ENCODE data around the gene PLA2G2F.

The PLA2G2F gene, protein sequence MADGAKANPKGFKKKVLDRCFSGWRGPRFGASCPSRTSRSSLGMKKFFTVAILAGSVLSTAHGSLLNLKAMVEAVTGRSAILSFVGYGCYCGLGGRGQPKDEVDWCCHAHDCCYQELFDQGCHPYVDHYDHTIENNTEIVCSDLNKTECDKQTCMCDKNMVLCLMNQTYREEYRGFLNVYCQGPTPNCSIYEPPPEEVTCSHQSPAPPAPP

DNA sequence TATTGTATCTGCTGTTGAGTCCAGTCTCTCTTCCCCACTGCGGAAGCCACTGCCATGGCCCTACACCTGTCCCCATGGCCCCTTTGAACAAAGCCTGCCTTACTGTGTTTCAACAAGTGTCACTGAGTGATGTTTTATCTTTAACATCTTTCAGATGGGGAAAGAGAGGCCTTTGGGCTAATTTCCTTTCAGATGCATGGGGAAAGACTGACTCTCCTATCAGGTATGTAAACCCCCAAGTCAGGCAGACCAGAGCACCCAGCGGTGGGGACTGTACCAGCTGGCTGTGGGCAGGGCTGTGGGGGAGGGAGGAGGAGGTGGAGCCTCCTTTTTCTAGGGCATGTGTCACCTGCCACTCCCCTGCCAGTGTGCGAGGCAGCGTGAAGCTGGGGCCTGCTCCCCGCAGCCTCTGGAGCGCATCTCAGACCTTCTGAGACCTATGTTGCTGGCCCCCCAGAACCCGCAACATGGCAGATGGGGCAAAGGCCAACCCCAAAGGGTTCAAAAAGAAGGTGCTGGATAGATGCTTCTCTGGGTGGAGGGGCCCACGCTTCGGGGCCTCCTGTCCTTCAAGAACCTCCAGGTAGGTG, at the start of gene PLA2G2F:
Gene PLA2G2F (plus strand): TSS at position 363 of the 590 bp plus-strand sequence. CDS start 105 bp downstream, at position 468.
- TF ChIP-seq, protein P1, sequence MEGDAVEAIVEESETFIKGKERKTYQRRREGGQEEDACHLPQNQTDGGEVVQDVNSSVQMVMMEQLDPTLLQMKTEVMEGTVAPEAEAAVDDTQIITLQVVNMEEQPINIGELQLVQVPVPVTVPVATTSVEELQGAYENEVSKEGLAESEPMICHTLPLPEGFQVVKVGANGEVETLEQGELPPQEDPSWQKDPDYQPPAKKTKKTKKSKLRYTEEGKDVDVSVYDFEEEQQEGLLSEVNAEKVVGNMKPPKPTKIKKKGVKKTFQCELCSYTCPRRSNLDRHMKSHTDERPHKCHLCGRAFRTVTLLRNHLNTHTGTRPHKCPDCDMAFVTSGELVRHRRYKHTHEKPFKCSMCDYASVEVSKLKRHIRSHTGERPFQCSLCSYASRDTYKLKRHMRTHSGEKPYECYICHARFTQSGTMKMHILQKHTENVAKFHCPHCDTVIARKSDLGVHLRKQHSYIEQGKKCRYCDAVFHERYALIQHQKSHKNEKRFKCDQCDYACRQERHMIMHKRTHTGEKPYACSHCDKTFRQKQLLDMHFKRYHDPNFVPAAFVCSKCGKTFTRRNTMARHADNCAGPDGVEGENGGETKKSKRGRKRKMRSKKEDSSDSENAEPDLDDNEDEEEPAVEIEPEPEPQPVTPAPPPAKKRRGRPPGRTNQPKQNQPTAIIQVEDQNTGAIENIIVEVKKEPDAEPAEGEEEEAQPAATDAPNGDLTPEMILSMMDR (IDR thresholded peaks at IDR 0.05) = no peak

DNA sequence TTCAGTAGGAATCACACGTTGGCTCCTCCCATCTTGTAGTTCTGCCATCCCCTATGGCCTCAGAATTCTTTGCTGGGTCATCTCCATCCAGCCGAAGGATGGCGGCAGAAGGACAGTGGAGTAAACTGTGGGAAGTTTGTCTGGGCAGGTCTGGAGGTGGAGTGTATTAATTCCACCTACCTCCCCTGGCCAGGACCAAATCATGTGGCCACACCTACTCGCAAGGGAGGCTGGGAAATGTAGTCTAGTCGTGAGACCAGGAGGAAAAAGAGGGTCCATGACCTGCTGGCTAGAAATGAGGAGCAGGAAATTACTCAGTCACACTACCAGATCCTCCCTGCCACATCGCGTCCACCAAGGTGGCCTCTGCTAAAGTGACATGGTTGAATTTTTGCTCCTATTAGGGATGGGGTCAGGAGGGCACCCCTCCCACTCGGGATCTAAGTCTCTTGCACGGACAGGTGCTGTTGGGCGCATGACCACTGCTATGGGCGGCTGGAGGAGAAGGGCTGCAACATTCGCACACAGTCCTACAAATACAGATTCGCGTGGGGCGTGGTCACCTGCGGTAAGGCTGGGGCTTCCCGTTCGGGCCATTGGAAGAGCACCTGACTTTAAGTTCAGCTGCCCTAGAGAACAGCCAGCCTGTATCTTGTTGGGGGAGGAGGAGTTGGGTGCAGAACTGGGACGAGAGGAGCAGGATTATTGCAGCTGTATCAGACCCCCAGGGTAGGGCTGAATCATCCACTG, 49.6 kb upstream of the PLA2G2F start:
- TF ChIP-seq, protein P1 (IDR thresholded peaks at IDR 0.05) = no peak

DNA sequence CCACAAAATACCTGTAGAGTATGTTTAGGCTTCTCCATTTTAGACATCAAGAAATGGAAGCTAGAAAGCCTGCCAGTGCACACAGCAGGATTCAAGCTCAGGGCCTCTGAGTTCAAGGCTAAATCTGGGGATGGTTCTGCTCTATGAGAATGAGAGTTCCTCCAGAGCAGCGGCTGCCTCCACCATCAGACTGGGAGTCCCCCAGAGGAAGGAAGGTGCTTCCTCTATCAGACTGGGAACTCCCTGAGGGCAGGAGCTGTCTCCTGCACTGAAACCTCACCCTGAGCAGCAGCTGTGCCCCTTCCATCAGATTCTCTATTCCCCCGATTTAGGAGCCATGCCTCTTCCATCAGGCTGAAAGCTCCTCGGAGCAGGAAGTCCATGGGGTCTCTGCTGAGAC, 49.0 kb upstream of the PLA2G2F start:
- TF ChIP-seq, protein P1 (IDR thresholded peaks at IDR 0.05) = no peak

DNA sequence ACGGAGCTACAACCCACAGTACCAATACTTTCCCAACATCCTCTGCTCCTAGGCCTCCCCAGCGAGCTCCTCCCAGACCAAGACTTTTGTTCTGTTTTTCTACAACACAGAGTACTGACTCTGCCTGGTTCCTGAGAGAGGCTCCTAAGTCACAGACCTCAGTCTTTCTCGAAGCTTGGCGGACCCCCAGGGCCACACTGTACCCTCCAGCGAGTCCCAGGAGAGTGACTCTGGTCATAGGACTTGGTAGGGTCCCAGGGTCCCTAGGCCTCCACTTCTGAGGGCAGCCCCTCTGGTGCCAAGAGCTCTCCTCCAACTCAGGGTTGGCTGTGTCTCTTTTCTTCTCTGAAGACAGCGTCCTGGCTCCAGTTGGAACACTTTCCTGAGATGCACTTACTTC, 48.5 kb upstream of the PLA2G2F start:
- TF ChIP-seq, protein P1 (IDR thresholded peaks at IDR 0.05) = no peak

DNA sequence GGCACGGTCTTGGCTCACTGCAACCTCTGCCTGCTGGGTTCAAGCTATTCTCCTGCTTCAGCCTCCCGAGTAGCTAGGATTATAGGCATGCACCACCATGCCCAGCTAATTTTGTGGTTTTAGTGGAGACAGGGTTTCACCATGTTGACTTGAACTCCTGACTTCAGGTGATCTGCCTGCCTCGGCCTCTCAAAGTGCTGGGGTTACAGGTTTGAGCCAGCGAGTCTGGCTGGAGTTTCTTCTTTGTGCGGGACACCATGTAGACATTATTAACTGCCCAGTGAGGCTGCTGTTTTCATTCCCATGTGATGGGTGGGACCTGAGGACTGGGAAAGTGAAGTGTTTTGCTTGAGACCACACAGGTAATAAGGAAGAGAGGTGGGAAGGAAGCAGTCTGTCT, 45.8 kb upstream of the PLA2G2F start:
- TF ChIP-seq, protein P1 (IDR thresholded peaks at IDR 0.05) = no peak

DNA sequence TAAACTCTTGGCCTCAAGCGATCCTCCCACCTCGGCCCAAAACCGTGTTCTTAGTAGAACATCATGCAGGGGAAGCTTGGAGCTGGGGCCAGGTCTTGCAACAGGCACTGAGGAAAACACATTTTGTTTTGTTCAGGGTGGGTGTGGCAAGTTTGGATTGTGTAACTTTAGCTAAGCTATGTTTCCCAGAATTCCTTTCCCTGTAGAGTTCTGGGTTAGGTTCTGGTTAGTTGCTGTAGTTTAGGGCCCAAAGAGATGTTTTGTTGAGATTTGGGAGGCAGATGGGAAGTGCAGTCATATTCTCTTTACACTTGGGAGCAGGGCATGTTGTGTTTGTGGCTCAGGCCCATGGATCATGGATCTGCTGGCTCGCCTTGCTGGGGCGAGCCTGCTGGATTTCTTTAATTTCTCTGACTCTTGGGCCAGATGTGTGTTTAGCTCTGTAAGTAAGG, 45.2 kb upstream of the PLA2G2F start:
- TF ChIP-seq, protein P1 (IDR thresholded peaks at IDR 0.05) = no peak

DNA sequence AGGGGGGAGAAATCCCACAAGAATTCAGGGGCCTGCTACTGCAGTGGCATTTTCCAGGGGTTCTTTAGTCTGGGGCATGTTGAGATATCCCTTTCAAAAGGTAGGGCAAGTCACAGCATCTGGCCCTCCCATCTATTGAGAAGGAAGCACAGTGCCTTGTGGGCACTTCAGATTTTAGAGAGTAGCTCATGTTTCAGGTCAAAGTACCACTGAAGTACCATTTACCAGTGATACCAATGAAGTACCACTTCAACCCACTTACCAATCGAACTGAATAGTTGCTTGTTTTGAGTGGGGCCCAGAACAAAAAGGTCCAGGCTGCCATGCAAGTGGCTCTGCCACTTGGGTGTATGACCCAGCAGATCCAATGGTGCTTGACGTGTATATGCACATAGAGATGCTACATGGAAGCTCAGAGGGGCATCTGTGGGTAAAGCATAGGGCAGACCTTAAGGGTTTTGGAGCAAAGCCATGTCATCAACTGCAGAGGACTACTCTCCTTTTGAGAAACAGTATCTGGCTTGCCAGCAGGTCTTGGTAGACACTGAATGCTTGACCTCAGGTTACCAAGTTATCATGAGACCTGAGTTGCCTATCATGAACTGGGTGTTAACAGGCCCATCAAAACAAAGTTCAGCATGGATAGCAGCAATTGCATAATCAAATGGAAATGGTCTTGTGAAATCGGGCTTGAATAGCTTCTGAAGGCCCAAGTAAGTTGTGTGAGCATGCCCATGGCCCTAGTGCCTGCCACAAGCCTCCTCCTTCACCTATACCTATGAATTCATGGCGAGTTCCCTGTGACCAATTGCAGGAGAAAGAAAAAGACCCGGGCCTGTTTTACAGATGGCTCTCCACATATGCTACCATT, 43.3 kb upstream of the PLA2G2F start:
- TF ChIP-seq, protein P1 (IDR thresholded peaks at IDR 0.05) = no peak

All from LNCAP (cell line).